GM18517 (cell line): ENCODE results near the gene CEP63.

ENCODE experiments used
- ATAC-seq: cut with Tn5 transposase; IDR thresholded peaks from one replicate; pipeline ENCODE4 v1.9.1; 2021; ENCODE audit warnings: mild to moderate bottlenecking, moderate library complexity; ENCODE audit not compliant: unreplicated experiment

Gene CEP63

GRCh38 chr3:134607054-134608022 is 121.5 kb downstream of the CEP63 start:
- no peak for ATAC-seq

DNA sequence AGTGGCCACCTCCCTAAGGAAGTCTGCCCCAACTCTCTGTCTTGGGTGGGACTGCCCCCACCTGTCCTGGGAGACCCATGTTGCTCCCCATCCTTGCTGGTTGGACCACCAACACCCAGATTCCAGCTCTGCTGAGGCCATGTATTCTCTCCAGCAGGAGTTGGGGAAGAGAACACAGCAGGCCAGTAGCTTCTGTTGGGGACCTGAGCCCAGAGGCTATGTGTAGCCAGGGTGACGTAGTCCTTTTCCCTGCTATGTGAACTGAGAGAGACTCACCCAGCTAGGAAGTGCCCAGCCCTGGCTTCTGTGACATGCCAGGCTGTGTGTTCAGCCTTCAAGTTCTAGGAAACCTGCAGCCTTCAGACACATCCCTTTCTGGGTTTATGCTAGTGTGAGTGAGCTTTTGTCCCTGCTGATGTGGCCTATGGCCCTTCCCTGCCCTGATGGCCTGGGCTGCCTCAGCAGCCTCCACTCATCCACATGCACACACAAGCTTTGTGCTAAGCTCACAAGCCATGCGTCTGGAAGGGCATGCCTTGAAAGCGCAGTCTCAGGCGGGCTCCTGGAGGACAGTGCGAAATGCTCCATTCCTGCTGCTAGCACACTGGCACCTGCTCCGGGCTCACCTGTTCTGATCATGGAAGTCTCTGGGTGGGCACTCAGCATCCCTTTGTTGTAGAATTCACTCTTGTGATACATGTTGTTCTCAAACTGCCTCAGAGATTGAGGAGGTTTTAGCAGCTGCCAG is 122.3 kb downstream of the CEP63 start:
- ATAC-seq, result no peak

DNA sequence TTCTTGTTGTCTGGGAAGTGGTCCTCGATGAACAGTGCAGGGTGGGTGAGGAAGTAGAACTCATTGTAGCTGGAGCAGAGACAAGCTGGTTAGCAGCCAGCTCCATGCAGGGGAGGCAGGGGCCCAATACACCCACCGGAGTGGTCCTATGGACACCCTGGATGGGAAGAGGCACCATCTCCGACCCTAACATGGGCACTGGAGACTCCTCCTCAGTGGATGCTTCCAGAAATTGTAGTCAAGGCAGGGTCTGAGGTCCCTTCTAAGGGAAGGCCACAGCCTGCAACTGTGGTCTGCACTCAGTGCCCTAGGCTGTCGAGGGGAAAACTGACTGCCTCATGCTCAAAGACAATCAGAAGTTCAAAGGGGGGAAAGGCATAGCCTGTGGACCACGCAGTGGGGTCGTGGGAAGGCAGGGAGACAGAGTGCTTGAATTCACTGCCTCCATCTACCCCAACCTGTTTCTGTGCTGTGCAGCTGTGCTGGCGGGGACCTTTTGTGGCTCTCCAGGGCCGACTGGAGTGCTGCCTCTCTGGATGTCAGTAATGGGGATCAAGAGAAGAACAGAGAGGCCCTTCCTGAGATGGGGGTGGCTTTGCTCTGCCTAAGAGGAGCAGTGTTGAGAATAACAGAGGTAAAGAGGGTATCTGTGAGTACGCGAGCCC is 123.0 kb downstream of the CEP63 start:
- ATAC-seq, result no peak

DNA sequence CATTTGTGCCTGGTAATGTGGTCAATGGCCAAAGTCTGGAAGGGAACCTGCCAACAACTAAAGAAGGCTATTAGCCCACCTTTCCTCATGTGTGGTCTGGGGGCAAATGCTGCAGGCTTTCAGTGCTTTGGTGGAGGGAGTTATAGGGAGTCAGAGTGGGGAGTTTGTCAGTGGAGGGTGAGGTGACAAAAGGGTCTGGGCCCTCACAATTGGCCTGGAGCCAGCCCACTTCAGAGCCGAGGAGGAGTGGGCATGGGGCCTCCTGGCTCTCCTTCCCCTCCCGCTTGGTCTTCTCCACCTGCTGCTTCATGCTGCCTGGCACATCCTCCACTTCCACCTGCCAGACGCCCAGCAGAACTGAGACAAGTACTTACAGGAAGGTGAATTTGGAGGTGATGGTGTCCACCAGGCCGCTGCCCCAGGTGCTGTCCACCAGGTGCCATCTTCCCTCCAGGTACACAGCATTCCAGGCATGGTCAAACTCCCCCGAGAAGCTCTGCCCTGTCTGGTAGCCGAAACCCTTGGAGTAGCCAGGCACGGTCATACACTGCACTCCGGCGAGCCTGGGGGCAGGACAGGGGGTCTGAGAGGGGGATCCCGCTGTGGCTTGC is 124.1 kb downstream of the CEP63 start:
- no peak for ATAC-seq

- ATAC-seq, result no peak
Observed at GRCh38 chr3:134610432-134611385, 124.9 kb downstream of the CEP63 start.

GRCh38 chr3:134611516-134611915 is 125.7 kb downstream of the CEP63 start:
- no peak for ATAC-seq

- ATAC-seq, result no peak
Observed at GRCh38 chr3:134613006-134613520, 127.2 kb downstream of the CEP63 start.

DNA sequence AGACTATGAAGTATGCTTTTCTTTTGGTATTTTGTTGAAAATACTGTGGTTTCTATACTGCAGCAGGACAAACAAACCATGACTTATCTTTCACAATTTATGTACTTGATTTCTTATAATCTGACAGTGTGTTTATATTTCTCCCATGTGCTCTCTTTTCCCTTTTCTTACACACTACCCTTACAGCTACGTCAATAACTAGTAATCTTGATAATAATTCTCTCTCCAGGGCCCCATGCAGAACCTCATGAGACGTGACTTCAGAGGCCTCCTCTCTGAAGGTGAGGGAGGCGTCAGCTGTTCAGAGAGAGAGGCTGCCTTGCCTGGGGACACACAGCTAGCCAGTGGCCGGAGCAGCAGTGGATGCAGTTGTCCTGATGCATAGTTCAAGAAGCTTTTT is 129.1 kb downstream of the CEP63 start:
- no peak for ATAC-seq

- ATAC-seq, result no peak
Observed at GRCh38 chr3:134615743-134616142, 129.9 kb downstream of the CEP63 start.

DNA sequence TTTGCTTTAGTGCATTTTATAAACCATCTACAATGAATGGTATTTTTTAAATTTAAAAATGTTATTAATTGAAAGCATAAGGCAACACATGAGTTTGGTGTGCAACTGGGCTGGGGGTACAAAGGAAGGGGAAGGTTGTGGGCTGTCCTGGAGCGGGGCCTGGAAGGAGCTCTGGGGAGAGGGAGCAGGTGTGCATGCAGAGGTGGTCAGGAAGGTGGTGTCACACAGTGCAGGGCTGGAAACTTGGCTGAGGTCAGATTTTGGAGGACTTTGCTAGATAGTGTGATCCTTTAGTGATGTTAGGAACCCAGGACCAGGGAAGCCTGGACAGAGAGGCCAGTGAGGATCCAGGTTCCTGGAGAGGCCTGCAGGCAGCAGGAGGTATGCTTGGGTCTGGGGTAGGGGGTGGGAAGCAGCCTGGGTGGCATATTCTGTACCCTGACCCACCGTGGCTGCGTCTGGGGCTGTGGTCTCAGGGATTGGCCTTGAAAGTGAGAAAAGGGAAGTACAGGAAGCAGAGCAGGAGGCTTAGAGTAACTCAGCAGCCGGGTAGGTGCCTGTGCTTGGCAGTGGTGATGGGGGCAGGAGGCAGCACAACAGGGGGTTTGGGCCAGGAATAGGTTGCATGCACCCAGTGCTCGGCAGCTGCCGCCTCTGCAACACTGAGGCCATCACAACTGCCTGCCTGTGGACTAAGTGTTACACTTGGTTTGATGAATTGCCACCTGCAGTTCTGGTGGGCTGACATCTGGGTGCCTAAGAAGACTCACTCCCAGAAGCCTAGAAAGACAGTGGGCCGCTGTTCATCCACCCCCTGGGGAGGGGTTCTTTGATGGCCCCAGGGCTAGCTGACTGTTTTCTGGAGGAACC is 132.0 kb downstream of the CEP63 start:
- no peak for ATAC-seq

DNA sequence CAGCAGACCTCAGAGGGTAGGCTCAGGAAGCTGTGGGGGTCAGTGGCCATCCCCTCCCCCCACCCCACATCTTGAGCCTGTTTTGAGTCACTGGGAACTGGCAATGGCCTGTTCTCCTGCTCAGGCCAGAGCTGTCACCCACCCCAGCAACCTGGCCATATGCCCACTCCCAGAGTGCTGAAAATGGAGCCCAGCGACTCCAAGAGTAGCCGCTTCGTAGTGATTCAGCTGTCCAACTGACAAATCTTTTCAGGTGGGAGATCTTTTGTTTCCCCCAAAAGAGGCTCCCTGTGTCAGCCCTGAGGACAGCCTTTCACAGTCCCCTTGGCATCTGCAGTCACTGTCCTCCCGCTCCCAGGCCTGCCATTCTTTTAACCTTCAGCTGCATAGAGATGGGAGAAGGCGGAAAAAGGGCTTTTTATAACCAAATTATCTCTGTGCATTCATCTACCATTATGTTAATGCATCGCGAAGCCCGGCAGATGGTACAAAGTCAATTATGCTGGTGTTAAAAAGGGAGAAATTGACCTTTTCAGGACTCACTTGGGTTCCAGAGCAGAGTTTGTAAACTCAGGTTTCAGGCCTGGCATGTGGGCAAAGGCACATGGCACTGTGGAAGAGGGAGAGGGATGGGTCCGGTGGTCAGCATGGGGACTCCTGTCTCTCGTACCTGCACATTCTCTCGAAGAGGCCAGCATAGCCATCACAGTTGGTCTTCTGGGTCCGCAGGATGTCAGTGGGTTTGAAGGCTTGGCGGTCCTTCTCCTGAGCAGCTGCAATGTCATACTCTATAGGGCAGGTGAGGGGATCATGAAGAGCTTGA is 132.8 kb downstream of the CEP63 start:
- no peak for ATAC-seq

DNA sequence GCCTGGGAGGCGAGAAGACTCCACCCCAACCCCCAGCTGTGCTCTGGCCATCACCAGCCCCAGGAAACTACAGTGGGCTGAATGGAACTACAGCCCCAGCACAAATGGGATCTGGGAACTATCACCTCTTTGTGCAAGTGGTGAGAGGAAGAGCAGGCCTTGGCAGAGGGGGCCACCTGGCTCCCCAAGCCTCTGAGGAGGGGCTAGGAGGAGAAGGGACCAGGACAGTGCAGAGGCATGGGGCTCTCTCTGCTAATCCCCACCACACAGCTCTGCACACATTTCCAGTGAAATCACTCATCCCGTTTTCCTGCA is 133.4 kb downstream of the CEP63 start:
- no peak for ATAC-seq

- no peak for ATAC-seq
Observed at GRCh38 chr3:134619884-134620445, 134.1 kb downstream of the CEP63 start.

- no peak for ATAC-seq
Observed at GRCh38 chr3:134620476-134621115, 134.7 kb downstream of the CEP63 start.

GRCh38 chr3:134621854-134622253 is 136.0 kb downstream of the CEP63 start:
- ATAC-seq, result no peak

GRCh38 chr3:134622806-134623365 is 137.0 kb downstream of the CEP63 start:
- no peak for ATAC-seq
